ENCODE measurements around the gene FARS2. TPM values are rescaled to one million over a fixed set of nuclear protein-coding genes. Genes with fewer than 3 reads are reported as not detected.

The FARS2 gene
- total and polyA plus RNA-seq, 12 donors = 7.6 to 22.4 (median 20.8) TPM

GRCh38 chr6:5553767-5554166, 292.5 kb downstream of the FARS2 start:
- Histone ChIP-seq H3K27me3 (no peaks in the 10 kb centered on the region), H3K27ac (no peak overlapping the region), H3K9me3 (peaks cover 0 to 21% (median 9%) of the 10 kb centered on the region in 11 donors), H3K36me3 (peaks cover 0 to 14% (median 0%) of the 10 kb centered on the region in 9 donors), H3K4me1 (no peaks in the 10 kb centered on the region), H3K4me3 (no peak overlapping the region)
- ATAC-seq (no peak), DNase-seq (no peak)
- intact Hi-C loops (cut with DNase I) = no loop called here
- WGBS, 2 donors = 78 to 81% methylated on average over 4 of the region's 4 CpGs
- no peak for TF ChIP-seq CTCF (IDR thresholded peaks at IDR 0.05)

DNA sequence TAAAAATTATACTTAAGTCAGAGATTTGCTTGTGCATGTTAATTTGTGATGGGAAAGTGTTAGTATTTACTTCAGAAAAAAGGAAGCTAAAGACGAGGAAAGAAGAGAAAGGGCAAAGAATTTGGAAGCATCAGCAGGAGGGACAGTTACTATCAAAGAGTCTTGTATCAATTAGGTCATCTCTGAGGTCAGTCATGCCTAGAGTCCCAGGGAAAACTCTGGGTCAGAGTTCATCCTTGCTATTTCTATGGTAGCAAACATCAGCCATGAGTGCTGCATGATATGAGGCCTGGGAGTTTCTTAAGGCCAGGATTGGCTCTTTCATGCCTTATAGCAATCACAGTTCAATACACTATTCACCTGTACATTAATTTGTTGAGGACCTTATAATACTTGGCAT, 292.9 kb downstream of the FARS2 start:
- H3K36me3 ChIP-seq = peaks cover 0 to 14% (median 0%) of the 10 kb centered on the region in 9 donors

DNA sequence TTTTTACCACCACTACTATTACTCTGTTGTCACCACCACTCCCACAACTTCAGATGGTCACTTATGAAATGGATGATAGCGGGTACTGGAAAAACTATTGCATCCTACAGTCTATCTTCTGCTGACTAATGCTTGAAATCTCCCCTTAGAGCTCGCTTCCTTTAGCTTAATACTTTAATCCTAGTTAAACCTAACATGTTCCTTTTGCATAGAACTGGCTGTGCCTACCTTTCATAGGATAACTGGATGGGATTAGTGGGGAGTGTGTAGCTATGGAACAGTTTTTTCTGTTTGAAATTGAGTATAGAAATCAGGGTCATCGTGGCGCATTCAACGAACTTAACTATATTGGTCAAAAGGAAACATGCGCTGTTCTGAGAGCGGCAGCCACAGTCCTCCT, 294.7 kb downstream of the FARS2 start:
- no peak overlapping the region for H3K4me3 ChIP-seq
- no peaks in the 10 kb centered on the region for H3K4me1 ChIP-seq
- no peak for DNase-seq
- H3K36me3 ChIP-seq = peaks cover 0 to 3% (median 0%) of the 10 kb centered on the region in 9 donors
- no peaks in the 10 kb centered on the region for H3K27me3 ChIP-seq
- H3K9me3 ChIP-seq = peaks cover 0 to 6% (median under 1%) of the 10 kb centered on the region in 11 donors
- no peak for ATAC-seq
- WGBS, 2 donors = 98 to 99% methylated on average over 7 of the region's 7 CpGs
- no peak overlapping the region for H3K27ac ChIP-seq
- intact Hi-C loops (cut with DNase I) = no loop called here
- no peak for TF ChIP-seq CTCF (IDR thresholded peaks at IDR 0.05)

More for the DNA sequence above, 292.9 kb downstream of the FARS2 start:
- Histone ChIP-seq H3K27ac (no peak overlapping the region), H3K27me3 (no peaks in the 10 kb centered on the region), H3K9me3 (peaks cover 0 to 21% (median 9%) of the 10 kb centered on the region in 11 donors), H3K4me1 (no peaks in the 10 kb centered on the region), H3K4me3 (no peak overlapping the region)
- 77 to 91% methylated on average over 1 of the region's 1 CpG for WGBS, 2 donors
- intact Hi-C loops (cut with DNase I) = no loop called here
- TF ChIP-seq CTCF (IDR thresholded peaks at IDR 0.05) = no peak
- ATAC-seq (no peak), DNase-seq (no peak)

GRCh38 chr6:5557506-5557905, 296.2 kb downstream of the FARS2 start:
- DNase-seq (no peak), ATAC-seq (no peak)
- no peaks in the 10 kb centered on the region for H3K27me3 ChIP-seq
- H3K4me3 ChIP-seq = no peak overlapping the region
- H3K9me3 ChIP-seq = no peaks in the 10 kb centered on the region
- H3K4me1 ChIP-seq = no peaks in the 10 kb centered on the region
- H3K36me3 ChIP-seq = no peaks in the 10 kb centered on the region
- TF ChIP-seq CTCF (IDR thresholded peaks at IDR 0.05) = no peak
- WGBS, 2 donors = 90 to 91% methylated on average over 5 of the region's 5 CpGs
- intact Hi-C loops (cut with DNase I) = no loop called here
- no peak overlapping the region for H3K27ac ChIP-seq

Measured in heart right ventricle (tissue), 16 donors.